ENCODE data around the gene CYTH4.
"Not testable (repeated sequence)": the region's sequence is repeated elsewhere in the genome, so short reads cannot be mapped to it uniquely, and the experiment has no call there.

The CYTH4 gene

DNA sequence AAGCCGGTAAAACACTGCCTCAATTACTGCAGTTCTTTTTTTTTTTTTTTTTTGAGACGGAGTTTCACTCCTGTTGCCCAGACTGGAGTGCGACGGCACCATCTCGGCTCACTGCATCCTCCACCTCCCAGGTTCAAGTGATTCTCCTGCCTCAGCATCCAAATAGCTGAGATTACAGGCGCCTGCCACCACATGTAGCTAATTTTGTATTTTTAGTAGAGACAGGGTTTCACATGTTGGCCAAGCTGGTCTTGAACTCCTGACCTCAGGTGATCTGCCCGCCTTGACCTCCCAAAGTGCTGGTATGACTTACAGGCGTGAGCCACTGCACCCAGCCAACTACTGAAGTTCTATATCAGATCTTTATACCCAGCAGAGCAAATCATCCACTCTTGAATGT, 30.5 kb upstream of the CYTH4 start:
- not testable (repeated sequence) for DNase-seq

DNA sequence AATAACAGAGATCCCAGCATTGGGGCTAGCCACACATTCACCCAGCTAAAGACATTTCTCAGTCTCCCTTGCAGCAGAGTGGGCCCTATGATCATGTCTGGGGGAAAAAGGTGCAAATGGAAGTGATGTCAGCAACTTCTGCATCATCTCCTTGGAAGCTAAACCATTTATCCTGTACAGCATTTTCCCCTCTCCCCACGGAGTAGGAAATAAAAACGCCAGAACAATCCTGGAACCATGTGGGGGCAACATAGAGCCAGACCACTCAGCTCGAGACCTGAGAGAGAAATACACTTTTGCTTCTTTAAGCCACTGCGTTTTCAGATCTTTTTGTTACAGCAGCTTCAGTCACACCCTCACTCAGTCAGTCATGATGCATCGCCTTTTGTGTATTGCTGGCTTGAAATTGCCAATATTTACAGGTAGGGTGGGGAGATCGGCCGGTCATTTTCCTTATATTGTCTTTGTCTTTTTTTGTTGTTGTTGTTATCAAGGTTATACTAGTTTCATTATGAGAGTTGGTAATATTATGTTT, 29.1 kb upstream of the CYTH4 start:
- DNase-seq: no peak

DNA sequence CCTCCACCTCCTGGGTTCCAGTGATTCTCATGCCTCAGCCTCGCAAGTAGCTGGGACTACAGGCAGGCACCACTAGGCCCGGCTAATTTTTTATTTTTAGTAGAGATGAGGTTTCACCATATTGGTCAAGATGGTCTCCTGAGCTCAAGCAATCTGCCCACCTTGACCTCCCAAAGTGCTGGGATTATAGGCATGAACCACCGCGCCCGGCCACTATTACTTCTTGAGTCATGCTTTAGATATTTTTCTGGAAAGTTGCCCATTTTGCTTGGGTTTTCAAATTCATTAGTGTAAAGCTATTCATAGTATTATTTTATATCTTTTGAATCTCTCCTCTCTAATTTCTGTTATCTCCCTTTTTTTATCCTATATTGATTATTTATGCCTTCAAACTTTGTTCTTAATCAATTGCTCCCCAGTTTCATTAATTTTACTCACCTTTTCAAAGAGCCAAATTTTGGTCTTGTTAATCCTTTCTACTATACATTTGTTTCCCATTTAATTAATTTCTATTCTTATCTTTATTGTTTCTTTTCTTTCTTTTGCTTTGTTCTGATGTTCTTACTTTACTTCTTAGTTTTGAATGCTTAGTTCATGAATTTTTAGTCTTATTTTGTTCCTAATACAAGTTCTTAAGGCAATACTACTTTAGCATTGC, 28.0 kb upstream of the CYTH4 start:
- peak; percentile 62 for DNase-seq

DNA sequence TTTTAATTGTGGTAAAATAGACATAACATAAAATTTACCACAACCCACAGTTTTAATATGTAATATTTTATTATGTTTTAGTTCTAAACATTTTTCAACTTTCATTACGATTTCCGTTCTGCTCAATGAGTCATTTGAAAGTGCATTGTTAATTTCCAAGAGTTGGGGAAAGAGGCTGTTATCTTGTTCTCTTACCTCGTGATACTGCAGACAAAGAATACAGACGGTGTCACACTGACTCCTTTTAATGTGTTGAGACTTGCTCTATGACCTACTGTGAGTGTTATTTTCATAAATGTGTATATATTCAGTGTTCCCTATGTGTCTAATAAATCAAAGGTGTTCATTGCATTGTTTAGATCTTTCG, 27.5 kb upstream of the CYTH4 start:
- peak; percentile 75 for DNase-seq

DNA sequence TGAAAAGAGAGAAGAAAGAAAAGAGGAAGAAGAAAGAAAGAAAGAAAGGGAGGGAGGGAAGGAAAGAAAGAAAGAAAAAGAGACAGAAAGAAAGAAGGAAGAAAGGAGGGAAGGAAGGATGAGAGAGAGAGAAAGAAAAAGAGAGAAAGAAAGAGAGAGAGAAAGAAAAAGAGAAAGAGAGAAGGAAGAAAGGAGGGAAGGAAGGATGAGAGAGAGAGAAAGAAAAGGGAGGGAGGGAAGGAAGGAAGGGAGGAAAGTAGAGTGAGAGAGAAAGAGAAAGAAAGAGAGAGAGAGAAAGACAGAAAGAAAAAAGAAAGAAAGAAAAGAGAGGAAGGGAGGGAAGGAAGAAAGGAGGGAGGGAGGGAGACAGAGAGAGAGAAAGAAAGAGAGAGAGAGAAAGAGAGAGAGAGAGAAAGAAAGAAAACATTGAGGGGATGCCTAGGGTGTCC, 26.7 kb upstream of the CYTH4 start:
- no peak for DNase-seq

GRCh38 chr22:37256075-37256726, 26.1 kb upstream of the CYTH4 start:
- DNase-seq: no peak

- no peak for DNase-seq
Measured at GRCh38 chr22:37258005-37258752, 24.1 kb upstream of the CYTH4 start.

DNA sequence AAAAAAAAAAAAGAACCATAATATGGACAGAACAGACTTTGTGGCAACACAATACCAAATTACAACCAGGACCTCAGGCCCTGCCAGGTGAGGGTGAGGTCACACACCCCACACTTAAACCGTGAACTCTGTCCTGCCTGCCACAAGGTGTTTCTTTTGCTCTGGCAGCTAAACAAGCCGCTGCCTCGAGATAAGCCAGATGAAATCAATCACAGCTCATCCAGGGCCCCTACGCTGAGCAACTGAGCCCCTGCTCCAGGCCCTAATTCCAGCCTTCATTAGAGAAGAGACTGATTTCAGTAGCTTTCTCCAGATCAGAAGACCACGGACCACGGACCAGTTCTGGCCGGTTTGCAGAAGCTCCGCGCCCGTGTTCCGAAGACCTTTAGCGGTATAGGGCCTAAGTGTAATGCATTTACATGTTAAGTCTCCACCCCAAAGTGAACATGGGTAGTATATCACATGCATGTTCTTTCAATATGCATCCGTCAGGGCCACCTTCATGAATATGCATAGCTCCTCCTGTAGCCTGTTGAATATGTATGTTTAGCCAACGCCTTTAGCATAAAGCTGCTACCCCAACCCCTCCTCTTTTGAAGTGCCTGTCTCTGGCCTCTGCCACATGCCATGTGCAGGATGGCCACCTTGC, 23.4 kb upstream of the CYTH4 start:
- DNase-seq: no peak

- DNase-seq: peak; percentile 48
Measured at GRCh38 chr22:37259540-37260029, 22.7 kb upstream of the CYTH4 start.

GRCh38 chr22:37260155-37260795, 22.0 kb upstream of the CYTH4 start:
- no peak for DNase-seq

DNA sequence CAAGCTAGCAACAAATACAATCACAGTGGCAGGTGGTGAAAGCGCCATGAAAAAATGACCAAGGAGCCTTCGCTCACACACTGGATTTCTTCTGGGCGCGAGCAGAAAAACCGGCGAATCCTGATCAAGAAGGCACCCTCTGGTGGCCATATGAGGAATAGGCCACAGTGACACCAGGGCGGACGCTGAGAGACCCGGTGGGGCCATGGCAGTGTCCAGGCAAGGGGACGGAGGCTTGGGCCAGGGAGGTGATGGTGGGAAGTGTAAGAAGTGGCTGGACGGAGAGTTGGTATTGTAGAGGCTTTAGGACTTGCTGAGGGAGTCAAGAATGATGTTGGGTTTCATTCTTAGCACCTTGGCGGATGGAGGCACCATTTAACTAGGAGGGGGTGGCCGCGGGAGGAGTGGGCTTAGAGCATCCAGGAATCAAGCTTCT, 21.4 kb upstream of the CYTH4 start:
- peak; percentile 69 for DNase-seq

GRCh38 chr22:37262346-37262745, 20.0 kb upstream of the CYTH4 start:
- DNase-seq: no peak

DNA sequence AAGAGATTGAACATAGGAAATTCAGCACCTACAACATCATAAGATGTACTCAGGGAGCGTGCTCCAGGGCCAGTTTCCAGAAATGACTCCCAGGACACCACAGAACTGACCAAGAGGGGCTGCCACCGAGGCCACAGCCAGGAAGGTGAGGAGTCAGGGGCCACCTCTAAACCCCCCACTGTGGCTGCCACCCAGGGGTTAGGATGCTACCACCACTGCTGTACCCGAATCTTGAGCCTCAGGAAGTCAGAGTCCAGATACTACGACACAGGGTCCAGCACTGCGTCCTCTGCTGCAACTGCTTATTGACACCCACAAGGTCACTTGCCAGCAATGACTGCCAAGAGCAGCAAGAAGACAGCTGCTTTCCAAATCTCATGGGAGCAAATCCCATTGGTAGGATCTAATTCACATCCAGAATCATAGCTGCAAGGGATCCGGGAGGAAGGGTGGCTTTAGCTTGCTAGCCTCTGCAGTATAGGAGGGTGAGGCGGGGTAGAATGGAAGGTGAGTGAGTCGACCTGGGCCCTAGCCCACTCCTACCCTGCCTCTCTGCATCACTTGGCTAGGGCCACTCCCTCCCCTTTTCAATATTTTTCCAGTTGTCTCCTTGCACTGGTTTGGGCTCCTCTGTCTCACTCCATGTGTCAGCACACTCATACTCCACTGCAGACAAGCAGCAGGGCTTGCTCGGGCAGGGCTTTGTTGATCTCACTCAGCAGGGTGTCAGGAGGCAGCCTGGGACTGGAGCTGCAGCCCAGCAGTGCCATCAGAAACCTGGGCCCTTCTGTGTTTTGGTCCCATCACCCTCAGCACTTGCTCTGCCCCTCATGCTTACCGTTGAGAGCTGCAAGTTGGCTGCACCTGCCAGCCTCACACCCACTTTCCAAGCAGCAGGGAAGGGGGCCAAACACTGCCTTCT, 18.1 kb upstream of the CYTH4 start:
- DNase-seq: no peak

DNA sequence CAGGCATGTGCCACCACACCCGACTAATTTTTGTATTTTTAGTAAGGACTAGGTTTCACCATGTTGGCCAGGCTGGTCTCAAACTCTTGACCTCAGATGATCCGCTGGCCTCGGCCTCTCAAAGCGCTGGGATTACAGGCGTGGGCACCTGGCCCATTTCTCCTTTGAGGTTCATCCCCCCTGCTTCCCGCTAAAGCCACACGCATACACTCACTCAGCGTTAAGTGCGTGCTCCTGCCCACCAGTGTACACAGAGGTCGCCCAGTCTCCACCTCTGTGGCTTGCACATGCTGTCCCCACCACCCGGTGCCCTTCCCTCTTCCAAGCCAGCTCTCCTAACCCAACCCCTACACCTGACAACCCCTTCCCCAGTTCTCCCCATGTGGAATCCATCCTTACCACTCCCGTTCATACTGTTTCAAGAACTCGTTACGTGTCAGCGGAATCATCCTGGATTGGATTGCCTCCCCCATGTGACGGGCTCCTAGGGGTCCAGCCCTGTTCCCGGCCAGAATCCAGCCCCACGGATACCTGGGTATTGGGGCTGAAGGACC, 15.7 kb upstream of the CYTH4 start:
- DNase-seq: no peak

DNA sequence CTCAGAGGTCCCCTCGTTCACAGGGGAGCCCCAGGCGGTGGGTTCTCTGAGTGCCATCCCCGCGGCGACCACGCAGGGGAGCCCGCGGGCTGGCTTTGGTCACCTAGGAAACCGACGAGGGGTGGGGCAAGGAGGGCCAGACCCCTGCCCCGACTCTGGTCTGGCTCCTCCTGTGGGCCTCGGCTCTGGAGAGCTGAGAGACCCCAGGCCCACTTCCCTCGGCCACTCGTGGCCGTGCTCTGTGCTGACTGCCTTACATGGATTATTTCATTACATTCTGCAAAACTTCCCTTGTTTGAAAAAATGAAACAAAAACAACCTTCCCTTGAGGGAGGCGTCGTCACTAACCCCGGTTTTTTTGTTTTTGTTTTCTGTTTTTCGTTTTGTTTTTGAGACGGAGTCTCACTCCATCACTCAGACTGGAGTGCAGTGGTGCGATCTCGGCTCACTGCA, 15.1 kb upstream of the CYTH4 start:
- DNase-seq: peak; percentile 30

DNA sequence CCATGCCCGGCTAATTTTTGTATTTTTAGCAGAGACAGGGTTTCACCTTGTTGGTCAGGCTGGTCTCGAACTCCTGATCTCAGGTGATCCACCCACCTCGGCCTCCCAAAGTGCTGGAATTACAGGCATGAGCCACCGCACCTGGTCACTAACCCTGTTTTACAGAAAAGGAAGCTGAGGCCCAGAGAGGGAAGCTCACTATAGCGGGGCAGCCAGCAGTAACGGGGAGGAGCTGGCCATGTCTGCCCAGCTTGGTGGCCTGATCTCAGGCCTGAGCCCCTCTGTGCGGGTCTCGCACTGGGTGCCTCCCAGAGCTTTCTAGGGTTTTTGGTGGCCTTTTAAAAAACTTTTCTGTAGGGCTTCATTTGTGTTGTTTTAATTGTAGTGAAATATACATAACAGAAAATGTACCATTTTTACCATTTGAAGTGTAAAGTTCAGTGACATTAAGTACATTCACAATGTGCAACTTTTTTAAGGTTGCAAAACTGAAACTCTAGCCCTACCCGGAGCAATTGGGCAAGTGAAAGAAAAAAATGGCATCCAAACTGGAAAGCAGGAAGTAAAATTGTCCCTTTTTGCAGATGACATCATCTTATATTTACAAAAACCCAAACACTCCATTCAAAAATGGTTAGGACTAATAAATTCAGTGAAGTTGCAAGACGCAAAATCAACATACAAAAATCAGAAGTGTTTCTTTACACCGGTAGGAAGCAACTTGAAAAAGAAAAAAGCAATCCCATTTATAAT, 14.5 kb upstream of the CYTH4 start:
- DNase-seq: no peak

DNA sequence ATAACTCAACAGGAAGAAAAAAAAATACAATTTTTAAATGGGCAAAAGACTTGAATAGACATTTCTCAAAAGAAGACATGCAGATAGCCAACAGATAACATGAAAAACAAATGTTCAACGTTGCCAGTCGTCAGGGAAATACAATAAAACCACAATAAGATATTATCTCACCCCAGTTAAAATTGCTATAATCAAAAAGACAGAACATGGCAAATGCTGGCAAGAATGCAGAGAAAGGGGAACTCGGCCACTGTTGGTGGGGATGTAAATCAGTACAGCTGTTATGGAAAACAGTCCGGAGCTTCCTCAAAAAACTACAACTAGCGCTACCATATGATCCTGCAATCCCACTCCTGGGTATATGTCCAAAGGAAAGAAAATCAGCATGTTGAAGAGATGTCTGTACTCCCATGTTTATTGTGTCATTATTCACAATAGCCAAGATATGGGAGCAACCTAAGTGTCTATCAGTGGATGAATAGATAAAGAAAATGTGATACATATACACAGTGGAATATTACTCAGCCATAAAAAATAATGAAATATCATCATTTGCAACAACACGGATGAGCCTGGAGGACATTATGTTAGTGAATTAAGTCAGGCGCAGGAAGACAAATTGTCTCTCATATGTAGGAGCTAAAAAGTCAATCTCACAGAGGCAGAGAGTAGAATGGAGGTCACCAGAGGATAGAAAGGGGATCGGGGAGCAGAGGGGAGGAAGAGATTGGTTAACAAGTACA, 12.2 kb upstream of the CYTH4 start:
- peak; percentile 29 for DNase-seq

DNA sequence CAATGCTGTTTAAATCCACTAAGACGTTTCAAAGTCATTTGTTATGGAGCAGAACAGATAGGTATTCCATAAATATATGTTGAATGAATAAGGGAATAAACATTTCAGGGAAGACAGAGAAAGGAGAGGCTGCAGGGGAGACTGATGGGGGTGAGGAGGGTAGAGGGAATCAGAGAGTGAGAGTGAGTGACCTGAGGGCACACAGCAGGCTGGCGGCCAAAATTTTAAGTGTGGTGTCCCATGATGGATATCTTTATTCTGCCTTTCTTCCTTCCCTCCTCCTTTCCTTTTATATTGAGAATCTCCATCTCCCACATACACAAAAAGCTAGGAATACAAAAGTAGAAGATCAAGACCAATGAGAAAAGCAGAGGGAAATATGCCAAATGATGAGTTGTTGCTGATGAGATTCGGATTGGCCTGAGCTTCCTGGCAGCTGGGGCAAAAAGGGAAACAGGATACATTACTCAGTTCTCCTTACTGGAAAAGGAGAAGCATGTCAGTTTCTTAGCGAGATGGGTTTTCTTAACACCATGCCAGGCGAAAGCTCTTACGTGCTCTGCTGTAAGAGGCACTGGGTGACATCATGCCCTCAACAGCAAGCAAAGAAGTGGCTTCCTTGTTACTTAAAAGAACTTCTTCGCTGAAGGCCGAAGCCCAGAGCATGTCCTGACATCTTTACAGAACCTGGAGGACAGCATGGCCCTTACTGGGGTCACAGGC, 11.2 kb upstream of the CYTH4 start:
- DNase-seq: no peak

Data from hematopoietic multipotent progenitor cell treated with erythropoietin and hydrocortisone succinate and interleukin-3 and kit ligand, for 8 days (in vitro differentiated cells).